Stomach (tissue), 9 donors: ENCODE results near the gene EXOC3L2. TPM values are rescaled to one million over a fixed set of nuclear protein-coding genes. Genes with fewer than 3 reads are reported as not detected.

ENCODE experiments used
- DNase-seq, 2 donors: peaks; one replicate each; pipeline versions ENCODE4 v3.0.0 to v3.0.0-alpha.2; 2013 to 2019
- H3K27ac ChIP-seq, 5 donors: fragments of 200-600 bp in 4 of 5; sonication (generic) in 4 of 5; one replicate each; pipeline ENCODE4 v1.5.1; 2013 to 2019; ENCODE audit warnings: mild to moderate bottlenecking in 1 of 5, moderate library complexity in 1 of 5
- H3K27me3 ChIP-seq, 3 donors: fragments of 200-600 bp; sonication (generic); one replicate each; pipeline ENCODE4 v1.5.1; 2017 to 2019; ENCODE audit warnings: mixed run types in 1 of 3
- H3K36me3 ChIP-seq, 4 donors: fragments of 200-600 bp; sonication (generic); 1 replicate in 3 of 4; 2 replicates in 1 of 4; pipeline ENCODE4 v1.5.1; 2016 to 2019
- H3K4me1 ChIP-seq, 4 donors: fragments of 200-600 bp; sonication (generic); one replicate each; pipeline ENCODE4 v1.5.1; 2016 to 2019
- H3K4me3 ChIP-seq, 4 donors: fragments of 200-600 bp; sonication (generic) in 3 of 4; one replicate each; pipeline ENCODE4 v1.5.1; 2016 to 2019; ENCODE audit warnings: mild to moderate bottlenecking in 1 of 4
- H3K9me3 ChIP-seq, 4 donors: fragments of 200-600 bp; sonication (generic); one replicate each; pipeline ENCODE4 v1.5.1; 2016 to 2019
- CTCF ChIP-seq, 7 experiments: fragments of 450-650 bp in 4 of 7; fragments of 200-600 bp in 3 of 7; sonication (generic) in 3 of 7; IDR thresholded peaks; one replicate each; pipeline ENCODE4 v1.5.1; 2016 to 2019; ENCODE audit warnings: antibody characterized with exemption in 7 of 7, control low read depth in 2 of 7, mild to moderate bottlenecking in 1 of 7
- EP300 ChIP-seq: sonication (generic); formaldehyde crosslinking; IDR thresholded peaks from one replicate; pipeline ENCODE4 v1.6.1; 2017; ENCODE audit warnings: antibody characterized with exemption
- POLR2A ChIP-seq, 4 donors: fragments of 450-650 bp; IDR thresholded peaks; one replicate each; pipeline ENCODE4 v1.6.1; 2016; ENCODE audit warnings: antibody characterized with exemption in 4 of 4, control low read depth in 2 of 4, mild to moderate bottlenecking in 1 of 4, moderate library complexity in 1 of 4
- POLR2AphosphoS5 ChIP-seq, 3 donors: sonication (generic); formaldehyde crosslinking; IDR thresholded peaks; one replicate each; pipeline ENCODE4 v1.6.1; 2016; ENCODE audit warnings: antibody characterized with exemption in 3 of 3
- WGBS, 5 donors: extraction: QIAGEN DNeasy Blood & Tissue Kit in 3 of 5; methylation state at CpG; one replicate each; pipeline versions ENCODE4 v1.1.5 to v1.1.7; 2013 to 2018; 5-methylcytosine and 5-hydroxymethylcytosine counted together
- intact Hi-C: fragments of 100-400 bp; cut with DNase I; formaldehyde crosslinking; loops from one replicate; pipeline ENCODE4 v1.15.1; 2023; ENCODE audit warnings: low total_unique reads
- polyA plus RNA-seq, 3 donors: library from polyadenylated mRNA; stranded (reverse); fragments of 200-250 nt; gene quantifications; one replicate each; pipeline ENCODE4 v1.2.3, GENCODE V29; 2013
- total RNA-seq, 5 donors: library from RNA; depleted of rRNA; stranded (reverse); fragments of >200 nt; gene quantifications; one replicate each; pipeline versions ENCODE4 v1.1.0 to v1.2.3, GENCODE V29; 2014 to 2016
- donor health status: healthy with polysubstance abuse.
- donor health status: Bipolar disorder and iron deficiency.
- donor health status: healthy.

Gene EXOC3L2
- total and polyA plus RNA-seq, 8 donors, result 0.72 to 20.6 (median 1.3) TPM; not detected in 1

GRCh38 chr19:45187421-45188100 lies 57.6 kb downstream of the EXOC3L2 start:
- no peak overlapping the region for H3K27ac ChIP-seq
- intact Hi-C loops, result no loop called here
- peaks cover 0 to 9% (median 0%) of the 10 kb centered on the region in 4 donors for H3K36me3 ChIP-seq
- WGBS, 5 donors, result 35 to 43% (median 40%) methylated on average over 10 to 12 of the region's 12 CpGs
- no peaks in the 10 kb centered on the region for H3K27me3 ChIP-seq
- no peaks in the 10 kb centered on the region for H3K9me3 ChIP-seq
- TF ChIP-seq POLR2AphosphoS5 (IDR thresholded peaks at IDR 0.05) (no peak), CTCF (IDR thresholded peaks at IDR 0.05) (peak in 4 of 7 experiments; percentile 16 to 54 (median 36))
- peak in 1 of 2 donors; percentile 73 for DNase-seq
- H3K4me1 ChIP-seq, result peaks cover 0 to 17% (median 5%) of the 10 kb centered on the region in 4 donors
- no peak overlapping the region for H3K4me3 ChIP-seq

GRCh38 chr19:45186509-45187334 lies 58.5 kb downstream of the EXOC3L2 start:
- H3K27me3 ChIP-seq, result no peaks in the 10 kb centered on the region
- WGBS, 5 donors, result 79 to 93% (median 91%) methylated on average over 10 to 12 of the region's 12 CpGs
- intact Hi-C loops, result no loop called here
- no peak overlapping the region for H3K27ac ChIP-seq
- H3K9me3 ChIP-seq, result no peaks in the 10 kb centered on the region
- TF ChIP-seq EP300 (no peak), CTCF (IDR thresholded peaks at IDR 0.05) (no peak), POLR2AphosphoS5 (IDR thresholded peaks at IDR 0.05) (no peak), POLR2A (IDR thresholded peaks at IDR 0.05) (no peak)
- H3K4me3 ChIP-seq, result no peak overlapping the region
- DNase-seq, result no peak
- H3K36me3 ChIP-seq, result peaks cover 0 to 4% (median 2%) of the 10 kb centered on the region in 4 donors
- H3K4me1 ChIP-seq, result peaks cover 1 to 25% (median 6%) of the 10 kb centered on the region in 4 donors

GRCh38 chr19:45184115-45184514 lies 61.1 kb downstream of the EXOC3L2 start:
- H3K9me3 ChIP-seq, result no peaks in the 10 kb centered on the region
- no peak overlapping the region for H3K4me3 ChIP-seq
- no peak for DNase-seq
- H3K4me1 ChIP-seq, result peaks cover 27 to 51% (median 32%) of the 10 kb centered on the region in 4 donors
- H3K27ac ChIP-seq, result no peak overlapping the region
- no peaks in the 10 kb centered on the region for H3K27me3 ChIP-seq
- 92 to 98% (median 96%) methylated on average over 5 of the region's 5 CpGs for WGBS, 5 donors
- intact Hi-C loops, result no loop called here
- H3K36me3 ChIP-seq, result peaks cover 0 to 12% (median 7%) of the 10 kb centered on the region in 4 donors
- TF ChIP-seq EP300, result no peak
- TF ChIP-seq CTCF (IDR thresholded peaks at IDR 0.05), result no peak
- no peak for TF ChIP-seq POLR2AphosphoS5 (IDR thresholded peaks at IDR 0.05)
- TF ChIP-seq POLR2A (IDR thresholded peaks at IDR 0.05), result no peak

GRCh38 chr19:45182758-45183157 lies 62.4 kb downstream of the EXOC3L2 start:
- Histone ChIP-seq H3K27ac (no peak overlapping the region), H3K27me3 (no peaks in the 10 kb centered on the region), H3K4me3 (no peak overlapping the region), H3K9me3 (no peaks in the 10 kb centered on the region), H3K36me3 (peaks cover 0 to 12% (median 7%) of the 10 kb centered on the region in 4 donors), H3K4me1 (peaks cover 29 to 53% (median 34%) of the 10 kb centered on the region in 4 donors)
- peak; percentile 15 to 49 for DNase-seq
- 66 to 78% (median 75%) methylated on average over 4 of the region's 4 CpGs for WGBS, 5 donors
- intact Hi-C loops, result no loop called here
- TF ChIP-seq EP300 (no peak), POLR2AphosphoS5 (IDR thresholded peaks at IDR 0.05) (no peak), CTCF (IDR thresholded peaks at IDR 0.05) (no peak), POLR2A (IDR thresholded peaks at IDR 0.05) (no peak)
